Measurements from ENCODE around the gene PSPN.

The PSPN gene

GRCh38 chr19:6375411-6376010, at the start of gene PSPN:
Gene PSPN, minus strand, starts transcription at chr19:6375933. Its CDS starts 84 bp downstream, at chr19:6375849.
- DNase-seq, result no peak

GRCh38 chr19:6424939-6425731, 49.4 kb upstream of the PSPN start:
- DNase-seq, result peak; percentile 100

- peak; percentile 47 for DNase-seq
Measured at GRCh38 chr19:6424195-6424938, 48.6 kb upstream of the PSPN start, which contains the start of gene KHSRP. Gene KHSRP, minus strand, starts transcription at chr19:6424811. Its CDS starts 110 bp downstream, at chr19:6424701.

- DNase-seq, result peak; percentile 61
Measured at GRCh38 chr19:6423499-6424194, 47.9 kb upstream of the PSPN start.

- no peak for DNase-seq
Measured at GRCh38 chr19:6421075-6422014, 45.6 kb upstream of the PSPN start.

GRCh38 chr19:6418562-6418932, 42.8 kb upstream of the PSPN start:
- no peak for DNase-seq

- DNase-seq, result no peak
Measured at GRCh38 chr19:6417713-6418561, 42.2 kb upstream of the PSPN start.

GRCh38 chr19:6416658-6417405, 41.1 kb upstream of the PSPN start:
- no peak for DNase-seq

GRCh38 chr19:6415591-6416190, 40.0 kb upstream of the PSPN start:
- DNase-seq, result no peak

- no peak for DNase-seq
Measured at GRCh38 chr19:6414793-6415590, 39.3 kb upstream of the PSPN start.

GRCh38 chr19:6413721-6414643, 38.2 kb upstream of the PSPN start:
- DNase-seq, result no peak

GRCh38 chr19:6413291-6413690, 37.6 kb upstream of the PSPN start:
- DNase-seq, result no peak

GRCh38 chr19:6412447-6413091, 36.8 kb upstream of the PSPN start:
- DNase-seq, result peak; percentile 44

GRCh38 chr19:6412061-6412446, 36.3 kb upstream of the PSPN start:
- DNase-seq, result no peak

GRCh38 chr19:6409346-6409745, 33.6 kb upstream of the PSPN start:
- DNase-seq, result no peak

- DNase-seq, result no peak
Measured at GRCh38 chr19:6406401-6406800, 30.7 kb upstream of the PSPN start.
